T-helper 2 cell treated with Interferon-gamma antibody and Interleukin-4, amounts not matched to agents 100 ng/mL and 5 ng/mL, for 36 hours (primary cell): ENCODE results near the gene DKKL1. TPM values are rescaled to one million over a fixed set of nuclear protein-coding genes. Genes with fewer than 3 reads are reported as not detected.

ENCODE experiments used
- intact Hi-C: fragments of 100-400 bp; cut with micrococcal nuclease; formaldehyde crosslinking; loops from one replicate; pipeline ENCODE4 v1.15.1; 2023
- total RNA-seq: library from RNA; stranded (reverse); gene quantifications from 2 replicates; pipeline ENCODE4 v1.2.3, GENCODE V29; 2022

DKKL1 gene
- total RNA-seq, 1 donor from 2014 or later, result not detected

DNA sequence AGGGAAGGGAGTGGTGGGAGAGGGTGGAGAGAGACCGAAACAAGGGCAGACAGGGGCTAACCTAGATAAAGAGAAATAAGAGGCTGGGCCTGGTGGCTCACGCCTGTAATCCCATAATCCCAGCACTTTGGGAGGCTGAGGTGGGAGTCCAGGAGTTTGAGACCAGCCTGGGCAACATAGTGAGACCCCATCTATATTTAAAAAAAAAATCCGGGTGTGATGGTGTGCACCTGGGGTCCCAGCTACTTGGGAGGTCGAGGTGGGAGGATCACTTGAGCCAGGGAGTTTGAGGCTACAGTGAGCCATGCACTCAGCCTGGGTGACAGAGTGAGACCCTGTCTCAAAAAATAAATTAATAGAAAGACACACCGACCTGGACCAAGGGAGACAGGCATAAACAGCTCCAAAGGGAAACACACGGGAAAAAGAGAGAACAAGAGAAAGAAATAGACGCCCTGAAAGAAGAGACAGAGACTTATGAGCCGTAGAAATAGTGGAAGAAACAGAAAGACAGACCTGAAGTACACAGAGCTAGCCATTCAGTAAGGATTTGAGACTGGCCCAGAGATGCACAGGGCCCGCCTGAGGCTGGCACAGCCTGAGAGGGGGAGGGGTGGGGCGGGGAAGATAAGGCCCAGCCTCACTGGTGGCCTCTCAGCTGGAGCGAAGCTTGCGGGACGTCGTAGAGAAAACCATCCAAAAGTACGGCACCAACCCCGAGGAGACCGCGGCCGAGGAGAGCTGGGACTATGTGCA is 26.2 kb upstream of the DKKL1 start:
- intact Hi-C loops, result loop anchor here (10.0 kb wide), 1 partner anchor 107 kb away; the partner anchor contains the start of gene SLC17A7

GRCh38 chr19:49338023-49338677 is 25.5 kb upstream of the DKKL1 start:
- intact Hi-C loops, result loop anchor here (10.0 kb wide), 1 partner anchor 107 kb away; the partner anchor contains the start of gene SLC17A7

DNA sequence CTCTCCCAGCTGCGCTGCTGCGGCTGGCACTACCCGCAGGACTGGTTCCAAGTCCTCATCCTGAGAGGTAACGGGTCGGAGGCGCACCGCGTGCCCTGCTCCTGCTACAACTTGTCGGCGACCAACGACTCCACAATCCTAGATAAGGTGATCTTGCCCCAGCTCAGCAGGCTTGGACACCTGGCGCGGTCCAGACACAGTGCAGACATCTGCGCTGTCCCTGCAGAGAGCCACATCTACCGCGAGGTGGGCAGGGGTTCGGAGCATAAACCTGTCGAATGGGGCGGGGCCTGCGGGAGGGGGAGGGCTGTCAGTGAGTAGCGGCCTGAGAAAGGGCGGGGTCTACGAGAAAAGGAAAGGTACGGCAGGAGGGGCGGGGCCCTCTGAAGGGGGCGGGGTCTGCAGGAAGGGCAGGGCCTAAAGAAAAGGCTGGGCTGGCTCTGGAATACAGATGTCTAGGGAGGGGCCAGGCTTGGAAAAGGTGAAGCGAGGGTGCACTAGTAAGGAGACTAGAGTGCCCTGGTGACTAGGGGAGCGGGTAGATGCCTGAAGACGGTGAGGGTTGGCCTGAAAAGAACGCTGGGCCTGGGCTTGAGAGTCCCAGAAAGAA is 24.9 kb upstream of the DKKL1 start:
- intact Hi-C loops, result loop anchor here (10.0 kb wide), 1 partner anchor 106 kb away; the partner anchor contains the start of gene SLC17A7

DNA sequence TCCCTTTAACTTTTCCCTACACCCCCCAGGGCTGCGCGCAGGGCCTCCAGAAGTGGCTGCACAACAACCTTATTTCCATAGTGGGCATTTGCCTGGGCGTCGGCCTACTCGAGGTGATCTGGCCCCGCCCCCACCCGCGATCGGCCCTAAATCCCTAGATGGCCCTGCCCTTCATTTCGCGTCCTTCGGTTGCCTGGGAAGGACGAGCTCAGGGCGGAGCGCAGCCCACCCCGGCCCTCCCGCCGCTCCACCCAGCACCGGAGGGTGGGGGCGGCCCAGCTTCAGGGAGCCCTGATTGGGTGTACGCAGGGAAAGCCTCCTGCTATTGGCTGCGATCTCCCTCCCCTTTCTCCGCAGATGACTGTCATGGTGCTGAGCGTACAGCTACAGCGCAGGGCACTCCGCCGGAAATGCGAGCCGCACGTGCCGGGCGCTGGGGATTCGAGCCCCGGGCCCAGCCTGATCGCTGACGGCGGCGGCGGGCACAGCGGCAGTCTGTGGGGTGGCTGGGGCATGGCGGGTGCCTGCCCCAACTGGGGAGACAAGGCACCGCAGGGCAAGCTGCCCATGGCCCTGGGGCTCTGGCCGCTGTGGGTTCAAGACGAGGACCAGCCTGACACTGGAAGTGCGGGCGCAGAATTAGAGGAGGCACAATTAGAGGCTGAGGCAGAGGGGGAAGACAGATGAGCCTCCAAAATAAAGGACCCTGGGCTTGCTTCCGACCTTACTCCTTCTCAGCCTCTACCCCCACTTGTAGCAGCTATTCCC is 24.2 kb upstream of the DKKL1 start:
- intact Hi-C loops, result loop anchor here (10.0 kb wide), 1 partner anchor 105 kb away; the partner anchor contains the start of gene SLC17A7

- intact Hi-C loops, result no loop called here
Measured at GRCh38 chr19:49340069-49340864, 23.4 kb upstream of the DKKL1 start.

DNA sequence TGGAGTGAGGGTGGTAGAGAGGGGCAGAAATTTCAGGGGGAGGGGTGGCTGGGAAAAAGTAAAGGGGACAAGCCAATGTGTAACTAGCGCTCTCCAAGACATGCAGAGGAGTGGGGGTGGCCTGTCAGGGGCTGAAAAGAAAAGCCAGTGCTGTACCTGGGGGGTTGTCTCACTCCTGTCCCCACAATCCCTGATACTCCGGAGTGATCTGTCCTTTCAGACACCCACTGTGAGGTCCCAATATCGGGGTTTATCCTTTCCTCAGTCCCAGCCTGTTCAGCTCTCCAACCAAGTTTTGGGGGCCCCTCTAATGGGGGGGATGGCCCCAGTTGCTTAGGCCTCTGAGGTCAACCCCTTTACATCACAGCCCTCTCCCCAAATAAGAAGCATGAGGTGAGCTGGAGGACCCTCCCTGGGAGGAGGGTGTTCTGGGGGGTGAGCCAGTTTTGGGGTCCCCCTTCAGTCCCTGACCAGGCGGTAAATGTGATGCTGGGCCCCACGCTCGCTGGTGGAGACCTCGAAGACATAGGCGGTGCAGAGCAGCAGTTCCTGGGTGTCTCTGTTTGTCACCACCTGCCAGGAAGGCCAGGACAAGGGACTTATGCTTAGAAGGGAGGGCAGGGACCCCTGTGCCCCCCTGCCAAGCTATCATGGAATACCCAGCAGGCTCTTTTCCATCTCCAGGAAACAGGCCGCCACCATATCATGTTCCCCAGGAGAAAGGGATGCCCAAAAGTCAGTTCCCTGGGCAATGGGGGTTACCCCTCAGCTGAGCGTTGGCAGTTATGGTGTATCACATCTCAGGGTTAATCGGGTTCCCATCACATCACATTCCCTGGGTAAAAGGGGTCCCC is 22.6 kb upstream of the DKKL1 start:
- intact Hi-C loops, result no loop called here

- intact Hi-C loops, result no loop called here
Measured at GRCh38 chr19:49342291-49342721, 21.4 kb upstream of the DKKL1 start.

- intact Hi-C loops, result no loop called here
Measured at GRCh38 chr19:49343123-49343522, 20.6 kb upstream of the DKKL1 start.

DNA sequence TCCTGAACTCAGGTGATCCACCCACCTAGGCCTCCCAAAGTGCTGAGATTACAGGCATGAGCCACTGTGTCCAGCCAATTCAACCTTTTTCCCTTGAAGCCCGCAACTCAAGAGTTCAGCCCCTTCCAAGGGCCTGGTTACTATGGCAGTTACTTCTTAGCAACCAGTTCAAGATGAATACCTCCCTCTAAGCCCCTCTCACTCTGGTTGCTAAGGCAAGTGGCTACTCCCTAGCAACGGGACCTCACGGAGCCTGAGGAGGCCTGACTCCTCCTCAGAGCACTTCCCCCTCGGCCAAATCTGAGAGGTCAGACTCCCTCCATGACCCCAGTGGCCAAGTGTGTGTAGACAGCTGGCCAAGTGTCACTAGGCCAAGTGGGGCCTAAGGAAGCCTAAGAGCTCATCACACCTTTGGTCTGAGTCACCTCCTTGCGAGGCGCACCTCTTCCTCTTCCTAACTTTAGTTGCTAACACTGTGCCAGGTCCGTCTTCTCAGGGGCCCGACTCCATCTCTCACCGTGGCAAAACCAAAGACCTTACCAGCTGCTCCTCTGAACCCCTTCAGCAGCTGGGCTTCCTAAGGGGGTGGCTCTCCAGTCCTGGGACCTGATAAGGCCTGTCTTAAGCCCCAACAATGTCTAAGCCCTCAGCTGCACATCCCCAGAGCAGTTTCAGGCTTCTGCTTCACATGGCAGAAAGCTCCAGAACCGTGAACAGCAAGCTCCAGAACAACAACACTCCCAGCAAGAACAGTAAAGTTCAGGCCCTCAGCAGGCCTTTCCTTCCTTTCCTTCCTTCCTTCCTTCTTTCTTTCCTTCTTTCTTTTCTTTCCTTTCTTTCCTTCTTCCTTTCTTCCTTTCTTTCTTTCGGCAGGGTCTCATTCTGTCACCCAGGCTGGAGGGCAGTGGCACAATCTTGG is 18.9 kb upstream of the DKKL1 start:
- intact Hi-C loops, result no loop called here

DNA sequence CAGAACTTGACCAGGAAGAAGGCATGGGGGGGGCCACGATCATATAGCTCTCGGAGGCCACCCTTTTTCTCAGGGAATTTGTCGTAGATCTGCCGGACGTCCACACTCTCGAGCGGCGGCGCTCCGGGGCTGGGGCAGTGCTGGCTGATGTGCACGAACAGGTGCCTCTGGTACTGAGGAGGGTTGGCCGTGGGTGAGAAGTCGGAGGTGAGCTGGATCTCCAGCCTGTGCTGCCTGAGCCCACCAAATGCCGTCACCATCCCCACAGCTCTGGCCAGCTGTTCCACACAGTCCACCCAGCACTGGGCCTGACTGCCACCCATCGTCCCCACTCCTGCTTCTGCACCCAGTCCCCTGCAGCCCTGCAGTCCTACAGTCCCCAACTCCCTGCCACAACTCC is 16.5 kb upstream of the DKKL1 start:
- intact Hi-C loops, result no loop called here

DNA sequence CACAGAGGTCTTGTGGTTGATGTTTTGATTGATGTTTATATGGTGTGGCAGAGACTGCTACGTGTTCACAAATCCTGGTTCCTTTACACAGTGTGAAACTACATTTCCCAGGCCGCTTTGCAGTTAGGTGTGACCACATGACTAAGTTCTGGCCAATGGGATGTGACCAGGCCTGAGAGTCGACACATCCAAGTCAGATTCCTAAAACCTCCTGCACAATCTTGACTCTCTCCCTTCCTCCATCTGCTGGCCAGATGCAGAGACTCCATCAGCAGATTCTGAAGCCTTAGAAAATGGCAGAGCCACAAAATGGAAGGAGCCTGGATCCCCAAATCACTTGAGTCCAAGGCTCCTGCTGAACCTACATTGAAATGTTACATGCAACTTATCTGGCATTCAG is 15.8 kb upstream of the DKKL1 start:
- intact Hi-C loops, result no loop called here

- intact Hi-C loops, result no loop called here
Measured at GRCh38 chr19:49348305-49349189, 15.1 kb upstream of the DKKL1 start.

DNA sequence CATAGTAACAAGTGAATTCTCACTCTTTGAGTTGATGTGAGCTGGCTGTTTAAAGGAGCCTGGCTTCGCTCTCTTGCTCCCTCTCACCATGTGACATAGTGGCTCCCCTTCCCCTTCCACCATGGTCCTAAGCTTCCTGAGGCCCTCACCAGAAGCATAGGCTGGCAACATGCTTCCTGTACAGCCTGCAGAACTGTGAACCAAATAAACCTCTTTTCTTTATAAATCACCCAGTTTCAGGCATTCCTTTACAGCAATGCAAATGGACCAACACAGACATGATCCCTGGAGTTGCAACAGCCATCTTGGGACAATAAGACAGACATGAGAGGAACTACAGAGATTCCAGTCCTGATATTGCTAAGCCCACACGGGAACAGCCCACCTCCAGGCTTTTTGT is 14.1 kb upstream of the DKKL1 start:
- intact Hi-C loops, result no loop called here

- intact Hi-C loops, result no loop called here
Measured at GRCh38 chr19:49355909-49356353, 7.7 kb upstream of the DKKL1 start.

DNA sequence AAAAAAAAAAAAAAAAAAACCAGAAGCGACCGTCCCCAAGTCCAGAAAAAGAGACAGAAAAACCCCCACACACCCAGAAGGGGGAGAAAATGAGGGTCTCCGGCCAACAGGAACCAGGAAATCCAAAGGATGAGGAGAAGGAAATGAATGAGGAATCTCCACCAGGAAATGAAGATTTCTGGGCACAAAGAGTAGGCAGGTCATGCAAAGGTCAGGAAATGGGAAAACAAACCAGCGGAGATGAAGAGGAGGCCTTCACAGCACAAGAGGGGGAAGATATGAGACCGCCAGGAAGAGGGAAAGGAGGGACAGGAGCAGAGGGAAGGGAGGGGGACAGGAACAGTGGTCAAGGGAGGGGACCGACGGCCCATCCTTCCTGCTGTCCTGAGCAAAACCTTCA is 7.3 kb upstream of the DKKL1 start:
- intact Hi-C loops, result no loop called here

DNA sequence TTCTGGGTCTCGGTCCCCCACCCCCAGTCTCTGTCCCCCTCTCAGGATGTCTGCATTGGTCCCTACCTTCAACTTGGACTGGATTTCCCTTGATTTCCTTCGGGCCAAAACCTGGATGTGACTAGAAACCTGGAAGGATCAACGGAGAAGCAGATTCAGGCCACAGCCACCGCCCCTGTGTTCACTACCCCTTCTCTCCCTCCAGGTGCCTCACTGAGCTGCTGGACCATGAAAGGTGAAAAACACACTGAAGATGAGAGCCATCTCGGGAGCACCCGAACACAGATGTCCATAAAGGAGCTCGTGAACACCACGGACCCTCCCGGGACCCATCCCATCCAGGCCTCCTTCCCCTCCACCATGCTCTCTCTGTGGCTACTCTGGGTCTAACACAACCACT is 6.5 kb upstream of the DKKL1 start:
- intact Hi-C loops, result no loop called here
